BLaER1 (cell line): ENCODE results near the gene RIMS4.

Source experiments
- H3K27ac ChIP-seq: shearing (Covaris generic); formaldehyde crosslinking; 2 replicates; pipeline ENCODE4 v1.8.1; 2022
- H3K27me3 ChIP-seq: shearing (Covaris generic); formaldehyde crosslinking; 2 replicates; pipeline ENCODE4 v1.8.1; 2022
- H3K36me3 ChIP-seq: shearing (Covaris generic); formaldehyde crosslinking; 2 replicates; pipeline ENCODE4 v1.8.1; 2022
- H3K4me1 ChIP-seq: shearing (Covaris generic); formaldehyde crosslinking; 2 replicates; pipeline ENCODE4 v1.8.1; 2022
- H3K4me2 ChIP-seq: shearing (Covaris generic); formaldehyde crosslinking; 2 replicates; pipeline ENCODE4 v1.8.1; 2022
- H3K4me3 ChIP-seq: shearing (Covaris generic); formaldehyde crosslinking; 2 replicates; pipeline ENCODE4 v1.8.1; 2022
- H3K9ac ChIP-seq: shearing (Covaris generic); formaldehyde crosslinking; 2 replicates; pipeline ENCODE4 v1.8.1; 2022
- H3K9me3 ChIP-seq: shearing (Covaris generic); formaldehyde crosslinking; 2 replicates; pipeline ENCODE4 v1.8.1; 2022
- H4K20me1 ChIP-seq: shearing (Covaris generic); formaldehyde crosslinking; 2 replicates; pipeline ENCODE4 v1.8.1; 2022
- Cebpa-rat ChIP-seq: shearing (Covaris generic); IDR thresholded peaks from 2 replicates; pipeline ENCODE4 v1.8.1; 2022

The RIMS4 gene

DNA sequence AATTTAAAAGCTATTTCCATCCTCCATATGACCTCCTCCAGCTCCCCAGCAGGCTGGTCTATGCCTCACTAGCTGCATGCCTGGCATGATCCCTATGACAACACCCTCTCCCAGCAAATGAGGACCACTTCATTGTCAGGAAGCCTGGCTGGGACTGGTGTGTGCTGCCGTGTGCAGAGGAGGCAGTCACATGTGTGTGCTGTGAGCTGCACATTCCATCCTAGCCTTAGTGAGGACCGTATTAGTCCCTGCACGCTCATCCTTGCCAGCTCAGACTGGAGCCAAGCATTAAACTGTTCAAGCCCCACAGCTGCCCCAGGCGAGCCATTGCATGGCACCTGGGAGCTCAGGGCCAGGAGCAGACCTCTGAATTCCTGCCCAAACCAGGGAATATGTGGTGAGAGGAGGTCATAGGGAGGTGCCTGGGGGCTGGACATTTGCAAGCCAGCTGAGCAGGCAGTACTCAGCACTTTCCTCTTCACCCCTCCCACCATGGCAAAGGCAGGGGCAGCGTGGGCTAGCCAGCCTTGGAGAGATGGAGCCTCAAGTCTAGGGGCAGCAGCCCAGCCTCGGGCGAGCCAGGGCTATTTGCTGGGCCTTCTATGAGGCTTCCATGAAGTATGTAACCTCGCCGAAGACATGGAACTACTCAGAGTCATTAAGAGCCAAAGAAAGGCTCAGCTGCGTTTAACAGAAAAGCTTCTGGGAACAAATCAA, 103.9 kb downstream of the RIMS4 start:
- Histone ChIP-seq H3K4me1 (peaks cover 54% of the 10 kb centered on the region), H3K9me3 (no peaks in the 10 kb centered on the region), H3K9ac (no peak overlapping the region), H3K4me3 (no peak overlapping the region), H3K27me3 (no peaks in the 10 kb centered on the region), H4K20me1 (no peaks in the 10 kb centered on the region), H3K4me2 (peak overlapping the region; percentile 19; the same call in 1 of the 2 replicates), H3K36me3 (no peaks in the 10 kb centered on the region), H3K27ac (no peak overlapping the region)
- no peak for TF ChIP-seq Cebpa-rat

DNA sequence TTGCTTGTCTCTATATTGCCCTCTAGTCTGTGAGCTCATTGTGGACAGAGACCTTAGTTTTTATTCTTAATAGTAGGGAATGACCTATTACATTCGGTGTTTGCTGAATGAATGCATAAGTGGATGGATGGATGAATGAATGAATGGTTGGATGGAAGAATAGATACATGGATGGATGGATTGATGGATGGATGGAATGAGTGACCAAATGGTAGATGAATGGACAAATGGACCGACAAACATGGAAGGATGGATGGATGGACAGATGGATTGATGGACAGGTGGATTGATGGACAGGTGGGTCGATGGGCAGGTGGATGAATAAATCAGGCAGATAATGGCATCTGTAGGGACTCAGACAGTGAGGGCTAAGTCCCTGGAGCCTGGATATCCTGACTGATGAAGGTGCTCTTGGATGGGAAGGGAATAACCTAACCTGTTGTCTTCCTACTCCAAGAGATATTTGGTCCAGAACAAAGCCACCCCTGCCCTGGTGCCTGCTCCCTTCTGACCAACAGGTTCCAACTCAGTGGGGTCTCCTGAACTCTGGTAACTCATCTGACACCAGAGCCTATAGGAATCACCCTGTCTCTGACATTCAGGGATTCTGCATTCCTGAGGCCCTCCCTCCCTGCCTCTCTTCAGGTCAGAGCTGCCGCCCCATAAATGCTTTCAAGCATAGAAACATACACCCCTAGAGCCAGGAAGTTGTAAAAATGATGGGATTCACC, 104.8 kb downstream of the RIMS4 start:
- no peaks in the 10 kb centered on the region for H3K9me3 ChIP-seq
- no peak overlapping the region; the same call in 1 of the 2 replicates for H3K4me2 ChIP-seq
- TF ChIP-seq Cebpa-rat: no peak
- no peak overlapping the region for H3K9ac ChIP-seq
- H3K27ac ChIP-seq: no peak overlapping the region
- no peaks in the 10 kb centered on the region for H3K27me3 ChIP-seq
- peaks cover 59% of the 10 kb centered on the region for H3K4me1 ChIP-seq
- no peaks in the 10 kb centered on the region for H3K36me3 ChIP-seq
- no peak overlapping the region for H3K4me3 ChIP-seq
- H4K20me1 ChIP-seq: no peaks in the 10 kb centered on the region

DNA sequence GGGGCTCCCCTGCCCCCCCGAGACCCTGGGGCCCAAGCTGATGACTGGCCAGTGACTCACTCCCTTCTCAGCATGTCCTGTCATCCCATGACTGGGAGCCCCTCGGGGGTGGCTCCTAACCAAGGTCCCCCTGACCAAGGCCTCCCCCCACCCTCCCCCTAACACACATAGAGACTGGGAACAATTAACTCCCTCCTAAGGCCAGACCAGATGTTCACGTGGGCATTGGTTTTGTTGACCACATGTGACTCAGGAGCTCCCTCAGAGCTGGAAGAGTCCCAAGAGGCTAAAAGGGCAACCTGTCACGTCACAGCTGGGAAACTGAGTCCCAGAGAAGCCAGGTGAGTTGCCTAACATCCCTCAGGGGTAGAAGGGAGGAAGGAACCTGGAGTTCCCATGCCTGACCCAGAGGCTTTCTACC, 105.8 kb downstream of the RIMS4 start:
- no peaks in the 10 kb centered on the region for H3K36me3 ChIP-seq
- no peaks in the 10 kb centered on the region for H4K20me1 ChIP-seq
- H3K27ac ChIP-seq: no peak overlapping the region
- no peaks in the 10 kb centered on the region for H3K27me3 ChIP-seq
- H3K4me1 ChIP-seq: peaks cover 69% of the 10 kb centered on the region
- H3K4me2 ChIP-seq: peak overlapping the region; percentile 96
- no peaks in the 10 kb centered on the region for H3K9me3 ChIP-seq
- no peak overlapping the region for H3K4me3 ChIP-seq
- TF ChIP-seq Cebpa-rat: no peak
- no peak overlapping the region for H3K9ac ChIP-seq

DNA sequence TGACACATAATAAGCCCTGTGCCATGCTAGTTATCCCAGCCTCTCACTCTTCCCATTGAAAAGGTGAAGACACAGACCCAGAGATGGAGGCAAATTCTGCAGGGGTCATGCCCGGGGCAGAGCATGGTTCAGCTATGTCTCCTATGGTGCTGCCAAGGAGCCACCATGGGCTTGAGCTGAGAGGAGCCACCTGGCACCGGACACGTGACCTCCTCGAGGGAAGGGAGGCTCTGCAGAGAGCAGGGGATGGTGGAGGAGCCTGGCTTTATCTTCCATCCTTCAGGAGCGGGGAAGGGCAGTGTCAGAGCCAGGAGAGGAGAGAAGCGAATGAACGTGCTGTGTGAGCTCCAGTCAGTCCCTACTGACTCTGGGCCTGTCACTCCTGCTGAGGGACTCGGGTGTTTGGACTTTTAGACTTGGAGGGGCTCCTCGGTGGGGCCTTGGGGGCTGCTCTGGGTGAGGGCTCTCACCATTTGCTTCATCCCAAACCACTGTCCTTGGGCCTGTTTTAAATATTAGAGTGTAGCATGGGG, 106.3 kb downstream of the RIMS4 start:
- H3K9me3 ChIP-seq: no peaks in the 10 kb centered on the region
- no peak overlapping the region for H3K4me3 ChIP-seq
- H4K20me1 ChIP-seq: no peaks in the 10 kb centered on the region
- H3K27ac ChIP-seq: no peak overlapping the region
- no peak overlapping the region for H3K9ac ChIP-seq
- peaks cover 74% of the 10 kb centered on the region for H3K4me1 ChIP-seq
- no peaks in the 10 kb centered on the region for H3K36me3 ChIP-seq
- H3K27me3 ChIP-seq: no peaks in the 10 kb centered on the region
- H3K4me2 ChIP-seq: peak overlapping the region; percentile 96
- no peak for TF ChIP-seq Cebpa-rat

GRCh38 chr20:44703183-44703925, 107.0 kb downstream of the RIMS4 start:
- no peaks in the 10 kb centered on the region for H3K9me3 ChIP-seq
- H3K27me3 ChIP-seq: no peaks in the 10 kb centered on the region
- peak overlapping the region; percentile 77 for H3K27ac ChIP-seq
- H3K36me3 ChIP-seq: no peaks in the 10 kb centered on the region
- H4K20me1 ChIP-seq: no peaks in the 10 kb centered on the region
- H3K4me2 ChIP-seq: peak overlapping the region; percentile 96
- peak overlapping the region; percentile 45; the same call in 1 of the 2 replicates for H3K4me3 ChIP-seq
- 0 out of 2 replicates have a peak overlapping the region, but pooled peaks have one; percentile 48 for H3K9ac ChIP-seq
- no peak for TF ChIP-seq Cebpa-rat
- peaks cover 81% of the 10 kb centered on the region for H3K4me1 ChIP-seq

- Histone ChIP-seq H3K27me3 (no peaks in the 10 kb centered on the region), H3K4me3 (peak overlapping the region; percentile 45), H3K9me3 (no peaks in the 10 kb centered on the region), H3K9ac (peak overlapping the region; percentile 48; the same call in 1 of the 2 replicates), H3K4me1 (peaks cover 86% of the 10 kb centered on the region), H4K20me1 (no peaks in the 10 kb centered on the region), H3K27ac (peak overlapping the region; percentile 77), H3K36me3 (no peaks in the 10 kb centered on the region), H3K4me2 (peak overlapping the region; percentile 96)
- no peak for TF ChIP-seq Cebpa-rat
Observed at GRCh38 chr20:44702776-44703175, 107.6 kb downstream of the RIMS4 start.

GRCh38 chr20:44701858-44702256, 108.5 kb downstream of the RIMS4 start:
- no peak for TF ChIP-seq Cebpa-rat
- Histone ChIP-seq H3K27me3 (no peaks in the 10 kb centered on the region), H4K20me1 (no peaks in the 10 kb centered on the region), H3K9me3 (no peaks in the 10 kb centered on the region), H3K4me1 (peaks cover 95% of the 10 kb centered on the region), H3K9ac (peak overlapping the region; percentile 20; the same call in 1 of the 2 replicates), H3K4me2 (peak overlapping the region; percentile 96), H3K27ac (peak overlapping the region; percentile 61), H3K4me3 (no peak overlapping the region; the same call in 1 of the 2 replicates), H3K36me3 (no peaks in the 10 kb centered on the region)
